ENCODE data around the gene TRABD2B. TPM values are rescaled to one million over a fixed set of nuclear protein-coding genes. Genes with fewer than 3 reads are reported as not detected.

The TRABD2B gene
- total and polyA plus RNA-seq, 2 experiments from 2014 or later, result 1.6 to 2.0 TPM

DNA sequence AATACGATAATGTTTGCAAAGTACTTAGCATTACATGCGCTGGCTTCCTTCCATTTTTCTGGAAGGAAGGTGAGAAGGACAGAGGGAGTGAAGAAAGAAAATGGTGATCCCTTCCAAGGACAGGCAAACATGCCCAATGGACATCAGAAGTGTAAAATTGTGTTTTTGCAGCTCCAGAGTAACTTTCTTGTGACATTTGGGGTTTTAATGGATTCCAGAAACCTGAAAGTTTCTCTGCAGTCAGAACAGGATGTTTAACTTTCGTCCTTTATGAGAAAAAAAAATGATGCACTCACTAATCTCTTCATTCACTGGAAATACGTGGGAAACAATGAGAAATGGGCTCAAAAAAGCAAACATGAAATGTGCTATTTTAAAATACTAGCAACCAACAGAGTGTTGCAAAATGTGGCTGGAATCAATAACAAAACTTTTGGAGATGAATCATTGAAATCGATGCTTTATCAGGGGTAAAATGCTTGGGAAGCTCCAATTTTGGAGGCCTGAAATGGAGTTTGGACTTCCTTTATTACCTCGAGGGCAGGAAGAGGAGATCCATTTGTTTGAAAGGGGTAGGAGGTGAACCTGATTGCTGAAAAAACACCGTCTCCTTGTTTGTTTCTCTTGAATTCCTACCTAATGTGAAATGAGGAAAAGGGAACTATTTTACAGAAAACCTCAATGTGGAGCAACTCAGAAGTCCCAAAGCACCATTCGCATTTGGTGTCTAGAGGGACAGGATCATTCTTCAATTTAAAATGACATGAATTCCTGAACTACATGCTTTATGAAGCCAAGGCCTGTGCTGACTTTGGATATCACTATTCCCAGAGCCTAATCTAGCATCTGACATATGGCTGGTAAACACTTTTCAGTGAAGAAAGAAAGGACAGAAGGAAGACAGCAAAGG, 129.5 kb downstream of the TRABD2B start (continued):
- no peak for TF ChIP-seq CTCF (conservative IDR thresholded peaks at IDR 0.05; ENCODE audit: low read depth in 2 of 2)
- TF ChIP-seq NANOG (IDR thresholded peaks at IDR 0.05; ENCODE audit: borderline replicate concordance), result no peak
- TF ChIP-seq REST (IDR thresholded peaks at IDR 0.05; ENCODE audit: unreplicated experiment), result no peak
- no peak for TF ChIP-seq STAT1 (IDR thresholded peaks at IDR 0.05; ENCODE audit: unreplicated experiment)

DNA sequence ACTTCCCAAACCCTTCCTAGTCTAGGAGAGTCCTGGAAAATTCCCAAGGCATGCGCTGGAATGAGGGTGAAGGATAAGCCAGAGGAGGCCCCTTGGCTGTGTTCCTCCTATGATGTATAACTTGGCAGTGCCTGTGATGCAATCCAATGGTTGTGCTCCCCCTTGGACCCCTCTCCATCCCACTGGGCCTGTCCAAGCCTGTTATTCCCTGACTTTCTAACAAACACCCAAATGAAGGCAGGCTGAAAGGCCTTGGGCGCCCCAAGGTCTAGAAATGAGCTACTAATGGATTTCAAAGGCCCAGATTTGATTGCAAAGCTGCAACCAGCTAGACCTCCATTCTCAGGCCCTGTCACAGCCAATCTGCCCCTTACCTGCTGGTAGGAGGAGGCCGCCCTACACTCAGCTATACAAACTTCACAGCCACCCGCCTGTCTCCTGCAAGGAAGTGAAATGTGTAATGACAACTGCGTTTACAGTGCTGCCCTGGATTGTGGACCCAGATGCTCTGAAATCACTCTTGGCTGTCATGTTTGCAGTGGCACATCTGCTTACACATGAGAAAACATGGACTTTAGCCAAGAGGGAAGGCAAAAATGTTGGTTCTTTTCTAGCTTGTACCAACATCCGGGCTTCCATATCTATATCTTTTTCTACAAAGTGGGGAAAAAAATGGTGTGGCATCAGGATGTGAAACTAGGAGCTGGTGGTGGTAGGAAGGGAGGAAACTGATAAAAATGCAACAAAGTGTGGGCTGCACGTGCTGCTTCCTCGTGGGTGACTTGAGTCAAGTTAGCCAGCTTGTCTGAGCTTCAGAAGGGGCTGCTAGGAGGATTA, 130.4 kb downstream of the TRABD2B start:
- no peak for ATAC-seq
- TF ChIP-seq CREB1 (CRISPR knock-in tag; IDR thresholded peaks at IDR 0.05; ENCODE audit: low read depth) (no peak), EZH2phosphoT487 (IDR thresholded peaks at IDR 0.05; ENCODE audit: unreplicated experiment) (no peak), STAT1 (IDR thresholded peaks at IDR 0.05; ENCODE audit: unreplicated experiment) (no peak), POLR2AphosphoS5 (IDR thresholded peaks at IDR 0.05; ENCODE audit: low read depth) (no peak), EZH2 (IDR thresholded peaks at IDR 0.05; ENCODE audit: low read depth, unreplicated experiment) (no peak), ZNF331 (CRISPR knock-in tag; IDR thresholded peaks at IDR 0.05; ENCODE audit: low read depth) (no peak), NANOG (IDR thresholded peaks at IDR 0.05; ENCODE audit: borderline replicate concordance) (no peak), JUNB (IDR thresholded peaks at IDR 0.05; ENCODE audit: unreplicated experiment) (no peak)
- TF ChIP-seq, protein P1, sequence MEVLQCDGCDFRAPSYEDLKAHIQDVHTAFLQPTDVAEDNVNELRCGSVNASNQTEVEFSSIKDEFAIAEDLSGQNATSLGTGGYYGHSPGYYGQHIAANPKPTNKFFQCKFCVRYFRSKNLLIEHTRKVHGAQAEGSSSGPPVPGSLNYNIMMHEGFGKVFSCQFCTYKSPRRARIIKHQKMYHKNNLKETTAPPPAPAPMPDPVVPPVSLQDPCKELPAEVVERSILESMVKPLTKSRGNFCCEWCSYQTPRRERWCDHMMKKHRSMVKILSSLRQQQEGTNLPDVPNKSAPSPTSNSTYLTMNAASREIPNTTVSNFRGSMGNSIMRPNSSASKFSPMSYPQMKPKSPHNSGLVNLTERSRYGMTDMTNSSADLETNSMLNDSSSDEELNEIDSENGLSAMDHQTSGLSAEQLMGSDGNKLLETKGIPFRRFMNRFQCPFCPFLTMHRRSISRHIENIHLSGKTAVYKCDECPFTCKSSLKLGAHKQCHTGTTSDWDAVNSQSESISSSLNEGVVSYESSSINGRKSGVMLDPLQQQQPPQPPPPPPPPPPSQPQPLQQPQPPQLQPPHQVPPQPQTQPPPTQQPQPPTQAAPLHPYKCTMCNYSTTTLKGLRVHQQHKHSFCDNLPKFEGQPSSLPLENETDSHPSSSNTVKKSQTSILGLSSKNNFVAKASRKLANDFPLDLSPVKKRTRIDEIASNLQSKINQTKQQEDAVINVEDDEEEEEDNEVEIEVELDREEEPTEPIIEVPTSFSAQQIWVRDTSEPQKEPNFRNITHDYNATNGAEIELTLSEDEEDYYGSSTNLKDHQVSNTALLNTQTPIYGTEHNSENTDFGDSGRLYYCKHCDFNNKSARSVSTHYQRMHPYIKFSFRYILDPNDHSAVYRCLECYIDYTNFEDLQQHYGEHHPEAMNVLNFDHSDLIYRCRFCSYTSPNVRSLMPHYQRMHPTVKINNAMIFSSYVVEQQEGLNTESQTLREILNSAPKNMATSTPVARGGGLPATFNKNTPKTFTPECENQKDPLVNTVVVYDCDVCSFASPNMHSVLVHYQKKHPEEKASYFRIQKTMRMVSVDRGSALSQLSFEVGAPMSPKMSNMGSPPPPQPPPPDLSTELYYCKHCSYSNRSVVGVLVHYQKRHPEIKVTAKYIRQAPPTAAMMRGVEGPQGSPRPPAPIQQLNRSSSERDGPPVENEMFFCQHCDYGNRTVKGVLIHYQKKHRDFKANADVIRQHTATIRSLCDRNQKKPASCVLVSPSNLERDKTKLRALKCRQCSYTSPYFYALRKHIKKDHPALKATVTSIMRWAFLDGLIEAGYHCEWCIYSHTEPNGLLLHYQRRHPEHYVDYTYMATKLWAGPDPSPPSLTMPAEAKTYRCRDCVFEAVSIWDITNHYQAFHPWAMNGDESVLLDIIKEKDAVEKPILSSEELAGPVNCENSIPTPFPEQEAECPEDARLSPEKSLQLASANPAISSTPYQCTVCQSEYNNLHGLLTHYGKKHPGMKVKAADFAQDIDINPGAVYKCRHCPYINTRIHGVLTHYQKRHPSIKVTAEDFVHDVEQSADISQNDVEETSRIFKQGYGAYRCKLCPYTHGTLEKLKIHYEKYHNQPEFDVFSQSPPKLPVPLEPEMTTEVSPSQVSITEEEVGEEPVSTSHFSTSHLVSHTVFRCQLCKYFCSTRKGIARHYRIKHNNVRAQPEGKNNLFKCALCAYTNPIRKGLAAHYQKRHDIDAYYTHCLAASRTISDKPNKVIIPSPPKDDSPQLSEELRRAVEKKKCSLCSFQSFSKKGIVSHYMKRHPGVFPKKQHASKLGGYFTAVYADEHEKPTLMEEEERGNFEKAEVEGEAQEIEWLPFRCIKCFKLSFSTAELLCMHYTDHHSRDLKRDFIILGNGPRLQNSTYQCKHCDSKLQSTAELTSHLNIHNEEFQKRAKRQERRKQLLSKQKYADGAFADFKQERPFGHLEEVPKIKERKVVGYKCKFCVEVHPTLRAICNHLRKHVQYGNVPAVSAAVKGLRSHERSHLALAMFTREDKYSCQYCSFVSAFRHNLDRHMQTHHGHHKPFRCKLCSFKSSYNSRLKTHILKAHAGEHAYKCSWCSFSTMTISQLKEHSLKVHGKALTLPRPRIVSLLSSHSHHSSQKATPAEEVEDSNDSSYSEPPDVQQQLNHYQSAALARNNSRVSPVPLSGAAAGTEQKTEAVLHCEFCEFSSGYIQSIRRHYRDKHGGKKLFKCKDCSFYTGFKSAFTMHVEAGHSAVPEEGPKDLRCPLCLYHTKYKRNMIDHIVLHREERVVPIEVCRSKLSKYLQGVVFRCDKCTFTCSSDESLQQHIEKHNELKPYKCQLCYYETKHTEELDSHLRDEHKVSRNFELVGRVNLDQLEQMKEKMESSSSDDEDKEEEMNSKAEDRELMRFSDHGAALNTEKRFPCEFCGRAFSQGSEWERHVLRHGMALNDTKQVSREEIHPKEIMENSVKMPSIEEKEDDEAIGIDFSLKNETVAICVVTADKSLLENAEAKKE (CRISPR knock-in tag; IDR thresholded peaks at IDR 0.05), result no peak

More for the DNA sequence above, 130.4 kb downstream of the TRABD2B start:
- no peaks in the 10 kb centered on the region for H4K20me1 ChIP-seq (replicated peaks; ENCODE audit: insufficient read depth)
- Mint-ChIP-seq H3K4me3 (no peak overlapping the region), H3K36me3 (ENCODE audit: low read depth) (no peaks in the 10 kb centered on the region; the same call in 2 of the 3 replicates), H3K4me1 (no peaks in the 10 kb centered on the region), H3K27ac (no peak overlapping the region), H3K27me3 (ENCODE audit: insufficient read depth, low read depth, poor library complexity) (peaks cover 2% of the 10 kb centered on the region), H3K9me3 (peaks cover 5% of the 10 kb centered on the region; the same call in 2 of the 3 replicates)
- H3K4me2 ChIP-seq, result no peak overlapping the region
- peaks cover 3% of the 10 kb centered on the region; the same call in 1 of the 2 replicates for H3K9me2 ChIP-seq (ENCODE audit: insufficient read depth)
- DNase-seq (ENCODE audit: low spot score), result no peak
- no peak overlapping the region for H3K27ac ChIP-seq (ENCODE audit: low read depth)
- no peaks in the 10 kb centered on the region for H3K79me2 ChIP-seq (replicated peaks; ENCODE audit: insufficient read depth)
- H3F3A ChIP-seq (replicated peaks; ENCODE audit: low read depth), result no peaks in the 10 kb centered on the region
- H3K27me3 ChIP-seq (ENCODE audit: insufficient read depth), result no peaks in the 10 kb centered on the region
- no peak overlapping the region for H3K4me3 ChIP-seq
- H2AFZ ChIP-seq, result no peak overlapping the region
- no peaks in the 10 kb centered on the region for H3K4me1 ChIP-seq (ENCODE audit: insufficient read depth)
- H3K36me3 ChIP-seq (ENCODE audit: insufficient read depth), result no peaks in the 10 kb centered on the region
